Immature natural killer cell (primary cell): Measurements from ENCODE around the gene GXYLT2. TPM values are rescaled to one million over a fixed set of nuclear protein-coding genes. Genes with fewer than 3 reads are reported as not detected.

Source experiments
- DNase-seq, 3 donors: peaks; one replicate each; pipeline ENCODE4 v3.0.0; 2022; ENCODE audit warnings: mixed read lengths in 1 of 3
- H3K27ac Mint-ChIP-seq, 6 donors: one replicate each; pipeline ENCODE4 v1.8.0; 2020; ENCODE audit warnings: mixed read lengths in 6 of 6, mild to moderate bottlenecking in 5 of 6, inconsistent platforms in 4 of 6, moderate library complexity in 3 of 6
- H3K27me3 Mint-ChIP-seq, 3 donors: one replicate each; pipeline ENCODE4 v1.8.0; 2020 to 2021; ENCODE audit warnings: low read depth in 3 of 3, mild to moderate bottlenecking in 3 of 3, mixed read lengths in 3 of 3, moderate library complexity in 3 of 3, inconsistent platforms in 1 of 3
- H3K36me3 Mint-ChIP-seq, 3 donors: one replicate each; pipeline ENCODE4 v1.8.0; 2020; ENCODE audit warnings: mixed read lengths in 3 of 3, inconsistent platforms in 2 of 3, mild to moderate bottlenecking in 2 of 3
- H3K4me1 Mint-ChIP-seq, 2 donors: one replicate each; pipeline ENCODE4 v1.8.0; 2020; ENCODE audit warnings: inconsistent platforms in 2 of 2, mild to moderate bottlenecking in 2 of 2, mixed read lengths in 2 of 2, moderate library complexity in 1 of 2
- H3K4me3 Mint-ChIP-seq, 5 donors: one replicate each; pipeline ENCODE4 v1.8.0; 2020; ENCODE audit warnings: mild to moderate bottlenecking in 5 of 5, mixed read lengths in 5 of 5, inconsistent platforms in 3 of 5, moderate library complexity in 3 of 5
- H3K9me3 Mint-ChIP-seq, 6 donors: one replicate each; pipeline ENCODE4 v1.8.0; 2020; ENCODE audit warnings: mild to moderate bottlenecking in 6 of 6, mixed read lengths in 6 of 6, inconsistent platforms in 4 of 6, moderate library complexity in 3 of 6
- polyA plus RNA-seq, 3 donors: library from polyadenylated mRNA; unstranded; fragments of 300-500 nt; fragmentation: Illumina TruSeq; gene quantifications; one replicate each; pipeline ENCODE4 v1.2.3, GENCODE V29; 2021

Gene GXYLT2
- polyA plus RNA-seq, 3 donors from 2014 or later = not detected

- Mint-ChIP-seq H3K4me1 (peaks cover 5 to 7% of the 10 kb centered on the region in 2 donors), H3K9me3 (no peaks in the 10 kb centered on the region), H3K36me3 (no peaks in the 10 kb centered on the region), H3K27ac (no peak overlapping the region), H3K4me3 (no peak overlapping the region), H3K27me3 (peaks cover 0 to 5% (median 3%) of the 10 kb centered on the region in 3 donors)
- no peak for DNase-seq
Observed at GRCh38 chr3:72960812-72961518, 73.1 kb downstream of the GXYLT2 start.

GRCh38 chr3:72961752-72962151 lies 73.9 kb downstream of the GXYLT2 start:
- Mint-ChIP-seq H3K27me3 (peaks cover 0 to 5% (median 4%) of the 10 kb centered on the region in 3 donors), H3K36me3 (no peaks in the 10 kb centered on the region), H3K4me1 (peaks cover 5 to 12% of the 10 kb centered on the region in 2 donors), H3K9me3 (no peaks in the 10 kb centered on the region), H3K4me3 (no peak overlapping the region), H3K27ac (no peak overlapping the region)
- no peak for DNase-seq

- Mint-ChIP-seq H3K9me3 (no peaks in the 10 kb centered on the region), H3K4me3 (no peak overlapping the region), H3K4me1 (peaks cover 5 to 12% of the 10 kb centered on the region in 2 donors), H3K27ac (no peak overlapping the region), H3K27me3 (peaks cover 0 to 5% (median 4%) of the 10 kb centered on the region in 3 donors), H3K36me3 (no peaks in the 10 kb centered on the region)
- no peak for DNase-seq
Observed at GRCh38 chr3:72962317-72962716, 74.5 kb downstream of the GXYLT2 start.

GRCh38 chr3:72964633-72965032 lies 76.8 kb downstream of the GXYLT2 start:
- no peak overlapping the region for H3K4me3 Mint-ChIP-seq
- H3K27ac Mint-ChIP-seq = no peak overlapping the region
- no peaks in the 10 kb centered on the region for H3K36me3 Mint-ChIP-seq
- no peak for DNase-seq
- H3K9me3 Mint-ChIP-seq = no peaks in the 10 kb centered on the region
- H3K4me1 Mint-ChIP-seq = peaks cover 5 to 12% of the 10 kb centered on the region in 2 donors
- H3K27me3 Mint-ChIP-seq = peaks cover 2 to 5% (median 4%) of the 10 kb centered on the region in 3 donors

GRCh38 chr3:72968266-72968664 lies 80.4 kb downstream of the GXYLT2 start:
- Mint-ChIP-seq H3K4me3 (no peak overlapping the region), H3K36me3 (no peaks in the 10 kb centered on the region), H3K27ac (no peak overlapping the region), H3K4me1 (peaks cover 5 to 12% of the 10 kb centered on the region in 2 donors), H3K9me3 (no peaks in the 10 kb centered on the region), H3K27me3 (peaks cover 0 to 4% (median 2%) of the 10 kb centered on the region in 3 donors)
- no peak for DNase-seq

- Mint-ChIP-seq H3K27me3 (peaks cover 0 to 4% (median 2%) of the 10 kb centered on the region in 3 donors), H3K36me3 (no peaks in the 10 kb centered on the region), H3K27ac (no peak overlapping the region), H3K4me3 (no peak overlapping the region), H3K4me1 (peaks cover 5 to 12% of the 10 kb centered on the region in 2 donors), H3K9me3 (no peaks in the 10 kb centered on the region)
- no peak for DNase-seq
Observed at GRCh38 chr3:72969766-72970165, 81.9 kb downstream of the GXYLT2 start.

- no peak for DNase-seq
- Mint-ChIP-seq H3K4me1 (peaks cover under 1 to 5% of the 10 kb centered on the region in 2 donors), H3K27ac (no peak overlapping the region), H3K27me3 (peaks cover 0 to 2% (median 1%) of the 10 kb centered on the region in 3 donors), H3K9me3 (no peaks in the 10 kb centered on the region), H3K4me3 (no peak overlapping the region), H3K36me3 (no peaks in the 10 kb centered on the region)
Observed at GRCh38 chr3:72970942-72971341, 83.1 kb downstream of the GXYLT2 start.

GRCh38 chr3:72972706-72973030 lies 84.8 kb downstream of the GXYLT2 start:
- Mint-ChIP-seq H3K27ac (no peak overlapping the region), H3K4me1 (no peaks in the 10 kb centered on the region), H3K9me3 (no peaks in the 10 kb centered on the region), H3K4me3 (no peak overlapping the region), H3K36me3 (no peaks in the 10 kb centered on the region), H3K27me3 (peaks cover 0 to 2% (median 2%) of the 10 kb centered on the region in 3 donors)
- DNase-seq = no peak

- H3K4me1 Mint-ChIP-seq = no peaks in the 10 kb centered on the region
- no peak for DNase-seq
- H3K4me3 Mint-ChIP-seq = no peak overlapping the region
- H3K27ac Mint-ChIP-seq = no peak overlapping the region
- peaks cover 0 to 2% (median 0%) of the 10 kb centered on the region in 3 donors for H3K27me3 Mint-ChIP-seq
- H3K9me3 Mint-ChIP-seq = no peaks in the 10 kb centered on the region
- H3K36me3 Mint-ChIP-seq = no peaks in the 10 kb centered on the region
Observed at GRCh38 chr3:72973031-72973723, 85.3 kb downstream of the GXYLT2 start.

- Mint-ChIP-seq H3K27me3 (peaks cover 0 to 2% (median 2%) of the 10 kb centered on the region in 3 donors), H3K9me3 (no peaks in the 10 kb centered on the region), H3K4me1 (no peaks in the 10 kb centered on the region), H3K4me3 (no peak overlapping the region), H3K36me3 (no peaks in the 10 kb centered on the region), H3K27ac (no peak overlapping the region)
- DNase-seq = no peak
Observed at GRCh38 chr3:72973786-72974185, 85.9 kb downstream of the GXYLT2 start.

- H3K4me1 Mint-ChIP-seq = no peaks in the 10 kb centered on the region
- no peaks in the 10 kb centered on the region for H3K36me3 Mint-ChIP-seq
- H3K27ac Mint-ChIP-seq = no peak overlapping the region
- no peak for DNase-seq
- H3K27me3 Mint-ChIP-seq = peaks cover 0 to 3% (median 2%) of the 10 kb centered on the region in 3 donors
- H3K9me3 Mint-ChIP-seq = no peaks in the 10 kb centered on the region
- no peak overlapping the region for H3K4me3 Mint-ChIP-seq
Observed at GRCh38 chr3:72974956-72975355, 87.1 kb downstream of the GXYLT2 start.

GRCh38 chr3:72976281-72976741 lies 88.5 kb downstream of the GXYLT2 start:
- H3K4me1 Mint-ChIP-seq = no peaks in the 10 kb centered on the region
- H3K4me3 Mint-ChIP-seq = no peak overlapping the region
- no peak for DNase-seq
- no peaks in the 10 kb centered on the region for H3K36me3 Mint-ChIP-seq
- H3K27me3 Mint-ChIP-seq = peaks cover 0 to 5% (median 2%) of the 10 kb centered on the region in 3 donors
- H3K9me3 Mint-ChIP-seq = no peaks in the 10 kb centered on the region
- no peak overlapping the region for H3K27ac Mint-ChIP-seq

GRCh38 chr3:72977060-72977808 lies 89.4 kb downstream of the GXYLT2 start:
- DNase-seq = no peak
- peaks cover 0 to 5% (median 2%) of the 10 kb centered on the region in 3 donors for H3K27me3 Mint-ChIP-seq
- H3K9me3 Mint-ChIP-seq = no peaks in the 10 kb centered on the region
- H3K4me3 Mint-ChIP-seq = no peak overlapping the region
- no peaks in the 10 kb centered on the region for H3K36me3 Mint-ChIP-seq
- H3K27ac Mint-ChIP-seq = no peak overlapping the region
- H3K4me1 Mint-ChIP-seq = no peaks in the 10 kb centered on the region
